Stimulated activated CD8-positive, alpha-beta memory T cell treated with anti-CD3 and anti-CD28 coated beads, Interleukin-2, amount 100 ng/mL, for 48 hours (primary cell): Measurements from ENCODE around the gene SLC22A16.

Experiments
- DNase-seq, 2 donors: peaks; one replicate each; pipeline ENCODE4 v3.0.0-alpha.2; 2020; ENCODE audit warnings: low read depth in 2 of 2

The SLC22A16 gene

DNA sequence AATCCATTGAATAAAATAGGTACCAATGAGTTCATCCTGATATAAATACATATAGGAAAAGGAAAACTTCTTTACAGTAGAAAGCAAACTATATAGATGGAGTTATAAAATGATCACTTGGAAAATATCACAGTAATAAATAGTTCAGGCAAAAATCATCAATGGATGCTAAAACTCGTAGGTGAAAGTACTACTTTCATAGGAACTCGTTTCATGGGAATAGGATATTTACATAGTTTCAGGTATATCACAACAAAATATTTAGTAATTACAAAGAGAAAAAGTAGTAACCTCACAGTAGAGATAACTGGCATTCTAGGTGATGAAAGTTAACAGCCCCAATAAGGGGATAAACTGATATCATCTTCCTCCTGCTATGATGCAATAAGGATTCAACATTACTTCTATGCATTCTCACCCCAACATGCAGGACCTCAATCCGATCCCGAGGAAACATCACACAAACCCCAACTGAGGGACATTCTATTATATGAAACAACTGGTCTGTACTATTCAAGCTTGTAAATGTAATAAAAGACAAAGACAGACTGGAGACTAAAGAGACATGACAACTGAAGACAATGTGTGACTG, 74.7 kb downstream of the SLC22A16 start:
- no peak for DNase-seq

DNA sequence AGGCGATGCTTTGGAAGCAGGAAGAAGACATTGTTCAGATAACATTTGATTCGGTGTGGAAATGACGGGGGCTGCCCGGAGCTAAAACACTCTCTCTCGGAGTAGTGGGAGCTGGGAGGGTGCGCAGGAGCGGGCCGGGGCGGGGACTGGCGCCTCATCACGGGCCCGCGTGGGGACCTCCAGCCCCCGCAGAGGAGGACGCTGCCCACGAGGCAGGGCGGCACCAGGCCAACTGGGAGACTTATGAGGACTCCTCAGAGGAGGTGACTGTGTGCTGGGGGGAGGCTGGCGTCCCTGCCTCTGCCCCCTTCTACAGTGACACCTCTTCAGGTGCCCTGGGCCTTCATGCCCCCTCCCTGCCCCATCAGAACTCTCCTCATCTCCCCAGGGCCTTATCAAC, 76.2 kb downstream of the SLC22A16 start:
- no peak for DNase-seq

DNA sequence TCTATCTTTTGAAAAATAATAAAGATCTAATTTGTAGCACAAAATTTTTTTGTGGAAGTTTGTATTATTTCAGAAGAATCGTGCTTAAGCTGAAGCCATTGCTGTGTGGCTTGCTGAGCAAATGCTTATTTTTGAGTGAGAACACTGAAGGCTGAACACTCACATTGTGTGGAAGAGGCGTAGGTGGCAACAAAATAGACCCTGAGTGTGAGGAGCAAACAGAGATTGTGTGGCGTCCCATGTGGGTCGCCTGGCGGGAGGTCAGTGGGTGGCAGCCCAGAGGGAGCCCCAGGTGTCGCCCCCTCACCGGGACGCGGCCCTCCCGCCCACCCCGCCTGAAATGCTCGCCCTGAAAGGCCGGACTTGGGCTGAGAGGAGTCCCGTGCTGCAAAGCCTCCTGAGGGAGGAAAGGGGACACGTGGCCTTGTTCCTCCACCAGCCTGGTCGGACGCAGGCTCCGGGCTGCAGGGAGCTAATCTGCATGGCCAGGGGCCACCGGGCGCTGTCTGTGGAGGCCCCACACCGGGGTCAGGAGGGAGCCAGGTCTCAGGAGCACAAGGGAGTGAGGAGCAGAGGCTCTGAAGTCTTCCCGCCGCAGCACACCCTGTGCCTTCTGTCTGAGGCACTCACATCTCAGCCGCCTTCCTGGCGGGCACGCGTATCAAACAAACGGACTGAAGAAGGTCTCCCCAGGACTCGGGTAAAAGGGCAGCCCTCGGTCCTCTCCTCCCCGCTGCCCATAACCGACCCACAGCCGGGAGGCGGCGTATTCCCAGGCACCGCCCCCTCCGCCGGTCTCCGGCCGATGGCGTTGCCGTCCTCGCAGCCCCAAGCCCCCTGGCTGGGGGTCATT, 77.0 kb downstream of the SLC22A16 start:
- no peak for DNase-seq

DNA sequence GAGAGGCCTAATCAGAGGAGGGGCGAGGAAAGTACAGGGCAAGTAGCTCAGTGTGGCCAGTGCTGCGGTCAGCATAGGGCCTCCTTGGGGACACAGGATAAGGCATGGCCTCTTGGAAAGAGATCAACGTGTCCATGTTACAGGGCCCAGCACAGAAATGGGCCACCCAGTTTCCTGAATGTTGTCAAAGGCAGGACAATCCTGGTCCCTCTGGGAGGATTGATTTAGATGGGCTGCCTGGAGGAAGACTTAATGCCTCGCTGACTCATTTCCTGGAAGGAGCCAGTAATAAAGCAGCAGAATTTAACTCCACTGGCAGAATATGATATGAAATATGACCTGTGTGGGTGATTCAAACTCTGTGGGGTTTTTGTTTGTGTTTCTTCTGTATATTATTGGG, 77.6 kb downstream of the SLC22A16 start:
- DNase-seq = no peak

DNA sequence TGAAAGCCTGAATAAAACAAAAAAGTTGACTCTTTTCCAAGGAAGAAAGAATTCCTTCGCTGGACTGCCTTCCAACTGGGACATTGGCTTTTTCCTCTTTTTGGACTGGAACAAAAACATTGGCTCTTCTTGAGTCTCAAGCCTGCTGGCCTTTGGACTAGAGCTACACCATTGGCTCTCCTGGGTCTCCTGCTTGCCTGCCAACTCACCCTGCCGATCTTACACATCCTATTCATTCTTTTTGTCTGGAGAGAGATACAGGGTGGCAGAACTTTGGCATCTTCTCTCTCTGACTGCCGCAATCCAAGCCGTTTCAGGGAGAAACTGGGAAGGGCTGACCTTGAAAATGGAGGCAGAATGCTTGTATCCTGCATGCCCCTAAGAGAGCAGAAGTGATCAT, 81.2 kb downstream of the SLC22A16 start:
- DNase-seq = no peak

DNA sequence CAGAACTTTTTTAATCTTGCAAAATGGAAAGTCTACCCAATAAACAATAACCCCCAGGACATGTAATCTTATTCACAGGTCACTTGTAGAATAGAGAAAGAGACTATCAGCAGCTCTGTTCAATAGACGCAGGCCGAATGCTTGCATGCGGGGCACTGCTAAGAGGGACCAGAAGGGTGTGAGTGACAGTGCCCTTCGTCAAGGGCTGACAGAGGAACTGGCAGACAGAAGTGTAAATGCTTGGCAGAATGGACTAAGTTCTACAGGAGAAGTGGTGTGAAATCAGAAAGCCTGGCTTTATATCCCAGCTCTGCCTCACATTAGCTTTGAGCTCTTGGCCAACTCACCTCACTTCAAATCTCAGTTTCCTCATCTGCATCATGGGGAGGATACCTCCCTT, 82.0 kb downstream of the SLC22A16 start:
- DNase-seq = no peak

DNA sequence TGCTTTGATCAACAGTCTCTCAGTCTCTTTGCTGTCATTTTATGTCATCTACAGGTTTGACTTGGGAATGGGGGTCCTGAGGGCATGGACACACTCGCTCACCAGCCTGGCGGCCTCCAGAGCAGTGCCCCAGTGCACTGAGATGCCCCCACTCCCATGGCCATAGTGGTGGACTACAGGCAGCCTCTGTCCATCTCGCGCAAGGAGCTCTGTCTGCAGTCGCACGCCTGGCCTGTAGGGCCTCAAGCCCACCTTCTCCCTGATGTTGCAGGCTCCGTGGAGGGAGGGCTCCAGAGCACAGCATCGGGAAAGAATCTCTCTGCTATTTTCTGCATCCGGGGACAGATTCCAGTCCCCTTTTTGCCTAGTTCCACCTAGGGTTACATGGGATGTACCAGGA, 83.7 kb downstream of the SLC22A16 start:
- DNase-seq = no peak

DNA sequence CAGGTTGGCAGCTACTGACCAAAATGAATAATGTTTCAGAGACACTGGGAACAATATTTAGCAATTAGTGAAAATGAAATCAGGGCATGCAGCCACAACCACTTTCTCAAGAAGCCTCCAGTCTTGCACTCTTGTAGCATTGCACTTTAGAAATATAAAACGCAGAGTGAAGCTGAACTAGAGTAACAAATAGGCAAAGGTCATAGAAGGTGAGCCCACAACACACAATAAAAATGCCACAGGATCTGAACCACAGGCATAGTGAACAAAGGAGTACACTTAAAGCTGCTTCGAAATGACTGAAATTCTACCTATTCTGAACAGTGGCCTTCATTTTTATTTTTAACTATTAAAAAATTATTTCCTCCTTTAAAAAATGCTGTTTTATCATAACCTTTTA, 86.0 kb downstream of the SLC22A16 start:
- no peak for DNase-seq

DNA sequence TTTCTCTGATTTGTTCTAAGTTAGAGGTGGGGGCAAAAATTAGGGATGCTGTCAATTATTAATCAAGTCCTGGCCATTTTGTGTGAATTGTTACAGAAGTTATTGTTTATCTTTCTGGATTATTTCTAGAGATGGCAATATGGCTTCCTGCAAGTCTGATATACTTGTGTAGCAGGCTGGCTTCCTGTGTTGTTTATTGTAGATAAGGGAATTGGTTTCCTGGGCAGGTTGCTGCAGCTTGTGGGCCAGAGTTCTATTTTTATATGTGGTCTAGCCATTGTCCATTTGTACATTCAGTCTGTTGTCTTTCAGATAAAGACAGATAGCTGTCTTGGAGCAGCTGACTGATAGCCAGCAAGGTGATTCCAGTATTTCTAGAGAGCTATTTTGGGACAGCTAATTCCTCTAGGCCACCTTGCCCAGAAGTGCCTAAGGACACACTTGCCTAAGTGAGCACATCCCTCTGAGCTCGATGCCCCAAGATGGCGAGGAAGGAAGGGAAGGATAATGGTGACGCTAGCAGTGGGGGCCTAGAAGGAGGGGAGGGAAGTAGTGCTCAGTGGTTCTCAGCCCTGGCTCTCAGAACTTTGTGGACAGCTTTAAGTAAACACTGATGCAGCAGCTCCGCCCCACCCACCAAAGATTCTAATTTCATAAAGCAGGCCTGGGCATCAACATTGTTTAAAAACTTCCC, 86.6 kb downstream of the SLC22A16 start:
- DNase-seq = no peak

DNA sequence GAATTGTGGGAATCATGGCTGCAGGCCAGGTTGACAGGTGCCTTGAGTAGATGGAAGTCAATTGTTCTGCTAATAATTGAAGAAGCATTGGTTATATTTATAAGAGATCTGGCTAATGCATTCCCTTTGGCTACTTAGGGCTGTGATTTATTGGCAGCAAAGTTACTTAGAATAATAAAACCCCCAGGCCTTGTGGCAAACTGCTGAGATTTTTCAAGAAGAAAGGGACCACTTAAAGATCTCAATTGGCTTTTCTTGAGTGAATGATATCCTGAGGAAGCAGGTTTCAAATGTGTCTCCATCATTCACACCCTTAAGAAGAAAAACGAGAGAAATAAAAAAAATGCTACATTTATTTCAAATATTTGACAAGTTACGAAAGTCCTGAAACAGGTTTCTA, 88.4 kb downstream of the SLC22A16 start:
- no peak for DNase-seq

DNA sequence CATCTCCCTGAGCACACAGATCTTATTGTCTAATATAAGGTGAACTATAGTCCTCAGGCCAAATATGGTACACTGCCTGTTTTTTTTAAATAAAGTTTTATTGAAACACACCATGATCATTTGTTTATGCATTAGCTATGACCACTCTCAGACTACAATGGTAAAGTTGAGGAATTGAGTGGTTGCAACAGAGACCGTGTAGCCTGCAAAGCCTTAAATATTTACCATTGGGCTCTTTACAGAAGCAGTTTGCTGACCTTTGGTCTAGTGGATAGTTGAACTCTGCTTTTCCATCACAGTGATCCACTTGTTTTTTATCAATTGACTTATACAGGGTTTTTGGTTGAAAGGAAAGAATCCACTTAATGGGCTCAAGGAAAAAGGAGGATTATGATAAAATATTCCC, 91.0 kb downstream of the SLC22A16 start:
- no peak for DNase-seq

DNA sequence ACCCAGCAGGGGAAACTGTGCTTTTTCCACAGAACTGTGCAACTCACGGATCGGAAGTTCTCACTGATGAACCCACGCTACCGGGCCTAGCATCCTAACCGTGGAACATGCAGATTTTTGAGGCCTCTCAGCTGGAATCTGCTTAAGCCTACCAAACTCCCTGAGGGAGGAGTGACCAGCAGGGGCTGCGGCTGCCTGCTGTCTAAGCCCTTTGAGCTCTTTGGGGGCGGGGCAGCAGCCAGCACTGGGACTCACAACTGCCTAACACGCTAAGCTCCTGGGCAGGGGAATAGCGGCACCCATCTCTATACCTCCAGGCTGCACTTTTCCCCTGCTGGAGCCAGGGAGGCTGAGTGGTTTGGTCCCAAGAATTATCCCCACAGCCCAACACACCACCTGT, 97.9 kb downstream of the SLC22A16 start:
- no peak for DNase-seq
